GM21515 (cell line): ENCODE data around the gene SPATA13.

Experiments
- ATAC-seq: cut with Tn5 transposase; IDR thresholded peaks from one replicate; pipeline ENCODE4 v1.9.1; 2021; ENCODE audit not compliant: unreplicated experiment

The SPATA13 gene

GRCh38 chr13:24220086-24220703 lies 59.7 kb downstream of the SPATA13 start:
- no peak for ATAC-seq

DNA sequence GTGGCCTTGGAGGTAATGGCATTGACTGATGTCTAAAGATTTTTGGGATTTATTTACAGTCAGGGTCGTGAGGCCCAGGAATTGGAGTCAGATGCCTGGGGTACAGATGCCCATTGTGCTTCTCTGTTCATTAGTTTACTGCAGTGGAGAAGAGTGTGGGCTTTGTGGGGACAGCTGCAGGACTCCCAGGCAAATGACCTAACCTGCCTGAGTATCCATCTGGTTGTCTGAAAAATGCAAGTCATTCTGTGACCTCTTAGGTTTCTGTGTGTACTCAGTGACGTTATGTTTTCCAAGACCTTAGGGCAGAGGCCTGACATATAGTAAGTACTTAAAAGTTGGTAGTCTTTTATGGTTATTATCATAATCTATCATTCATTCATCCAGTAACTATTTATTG lies 60.5 kb downstream of the SPATA13 start:
- no peak for ATAC-seq

- no peak for ATAC-seq
These were observed 62.2 kb downstream of the SPATA13 start for GRCh38 chr13:24222756-24223155.

GRCh38 chr13:24223341-24224231 lies 63.1 kb downstream of the SPATA13 start:
- peak; percentile 57 for ATAC-seq

DNA sequence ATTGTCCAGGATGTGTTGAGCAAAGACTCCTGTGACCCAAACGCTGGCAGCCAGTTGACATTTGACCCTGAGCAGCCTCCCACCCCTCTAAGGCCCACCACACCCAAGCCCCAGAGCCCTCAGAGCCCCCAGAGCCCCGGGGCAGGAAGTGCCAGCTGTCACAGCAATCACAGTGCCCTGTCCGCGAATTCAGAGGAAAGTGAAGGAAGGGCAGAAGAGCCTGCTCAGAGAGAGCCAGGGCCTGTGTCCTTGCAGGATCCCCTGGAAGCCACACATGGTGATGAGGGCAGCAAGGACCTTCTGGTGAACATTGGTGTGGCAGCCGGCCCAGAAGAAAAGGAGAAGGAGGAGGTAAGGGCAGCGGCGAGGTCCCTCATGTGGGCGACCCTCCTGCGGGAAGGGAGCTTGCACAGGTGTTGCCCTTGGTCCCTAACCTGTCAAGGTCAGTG lies 63.7 kb downstream of the SPATA13 start:
- peak; percentile 10 for ATAC-seq

DNA sequence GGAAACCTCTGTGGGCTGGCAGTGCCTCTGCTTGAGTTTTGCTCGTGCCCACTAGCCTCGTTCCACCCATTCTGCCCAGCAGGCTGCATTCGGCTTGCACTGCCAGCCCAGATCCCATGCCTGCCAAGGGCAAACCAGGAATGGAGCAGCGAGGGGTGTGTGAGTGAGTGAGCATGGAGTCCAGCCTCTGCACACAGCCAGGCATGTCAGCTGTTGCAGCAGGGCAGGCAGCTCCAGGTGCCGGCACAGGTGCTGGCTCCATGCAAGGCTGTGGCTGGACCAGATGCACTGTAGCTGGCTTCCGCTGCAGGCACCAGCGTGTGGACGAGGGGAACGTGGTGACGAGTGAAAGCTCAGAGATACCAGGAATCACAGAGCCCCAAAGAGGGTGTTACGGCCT lies 64.5 kb downstream of the SPATA13 start:
- no peak for ATAC-seq

DNA sequence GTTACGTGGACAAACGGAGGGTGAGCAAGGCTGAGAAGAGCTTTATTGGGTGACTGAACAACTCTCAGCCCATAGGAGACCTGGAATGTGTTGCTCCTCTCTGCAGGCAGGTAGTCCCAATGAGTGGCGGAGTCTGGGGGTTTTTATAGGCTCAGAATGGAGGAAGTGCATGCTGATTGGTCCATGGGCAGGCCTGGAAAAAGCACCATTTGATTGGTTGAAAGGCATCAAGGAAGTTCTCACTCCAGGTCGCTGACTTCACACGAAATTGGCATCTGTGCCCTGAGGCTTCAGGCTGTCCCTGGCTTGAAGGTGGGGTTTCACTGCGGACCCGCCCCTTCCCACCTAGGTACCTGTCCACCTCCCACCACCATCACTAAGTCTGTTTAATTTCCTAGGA lies 65.4 kb downstream of the SPATA13 start:
- no peak for ATAC-seq

GRCh38 chr13:24226762-24227161 lies 66.2 kb downstream of the SPATA13 start:
- ATAC-seq: no peak

DNA sequence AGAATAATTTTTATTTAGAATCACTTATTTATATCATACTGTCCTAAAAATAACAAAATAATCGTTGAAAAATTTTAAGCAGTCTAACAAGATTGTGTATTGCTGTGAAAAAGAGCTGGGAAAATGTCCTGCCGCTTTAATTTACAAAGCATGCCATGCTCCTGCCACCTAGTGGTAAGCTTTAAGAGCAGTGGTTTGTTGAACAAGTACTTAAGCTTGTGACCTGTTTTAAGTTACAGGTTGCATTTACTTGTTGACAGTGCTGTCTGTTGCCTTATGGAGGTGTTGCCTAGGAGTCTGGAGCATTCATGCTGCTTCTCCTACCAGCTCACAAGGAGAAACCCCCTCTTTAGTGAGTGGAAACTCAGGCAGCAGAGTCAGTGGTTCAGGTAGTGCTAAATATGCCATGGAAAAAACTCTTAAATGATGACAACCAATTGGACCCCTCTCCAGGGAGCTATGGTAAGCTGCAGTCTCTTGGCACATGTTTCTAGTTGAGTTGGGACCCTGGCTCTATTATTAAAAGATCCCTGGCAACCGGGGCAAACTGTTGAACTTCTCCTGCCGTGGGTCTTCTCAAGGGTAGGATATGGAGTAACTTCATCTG lies 68.4 kb downstream of the SPATA13 start:
- ATAC-seq: no peak

- ATAC-seq: no peak
These were observed 70.0 kb downstream of the SPATA13 start for GRCh38 chr13:24230428-24231072.

- no peak for ATAC-seq
These were observed 70.9 kb downstream of the SPATA13 start for GRCh38 chr13:24231377-24231776.

- ATAC-seq: no peak
These were observed 71.5 kb downstream of the SPATA13 start for GRCh38 chr13:24232037-24232436.

DNA sequence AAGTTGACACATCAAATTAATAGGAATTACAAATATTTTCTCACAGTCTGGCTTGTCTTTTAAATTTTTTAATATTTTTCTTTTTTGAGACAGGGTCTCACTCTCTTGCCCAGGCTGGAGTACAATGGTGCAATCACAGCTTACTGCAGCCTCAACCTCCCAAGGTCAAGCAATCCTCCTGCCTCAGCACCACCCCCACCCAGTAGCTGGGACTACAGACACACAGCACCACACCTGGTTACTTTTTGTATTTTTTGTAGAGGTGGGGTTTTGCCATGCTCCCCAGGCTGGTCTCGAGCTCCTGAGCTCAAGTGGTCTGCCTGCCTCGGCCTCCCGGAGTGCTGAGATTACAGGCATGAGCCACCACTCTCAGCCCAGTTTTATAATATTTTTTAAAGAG lies 72.0 kb downstream of the SPATA13 start:
- ATAC-seq: no peak

- no peak for ATAC-seq
These were observed 72.9 kb downstream of the SPATA13 start for GRCh38 chr13:24233351-24233901.

DNA sequence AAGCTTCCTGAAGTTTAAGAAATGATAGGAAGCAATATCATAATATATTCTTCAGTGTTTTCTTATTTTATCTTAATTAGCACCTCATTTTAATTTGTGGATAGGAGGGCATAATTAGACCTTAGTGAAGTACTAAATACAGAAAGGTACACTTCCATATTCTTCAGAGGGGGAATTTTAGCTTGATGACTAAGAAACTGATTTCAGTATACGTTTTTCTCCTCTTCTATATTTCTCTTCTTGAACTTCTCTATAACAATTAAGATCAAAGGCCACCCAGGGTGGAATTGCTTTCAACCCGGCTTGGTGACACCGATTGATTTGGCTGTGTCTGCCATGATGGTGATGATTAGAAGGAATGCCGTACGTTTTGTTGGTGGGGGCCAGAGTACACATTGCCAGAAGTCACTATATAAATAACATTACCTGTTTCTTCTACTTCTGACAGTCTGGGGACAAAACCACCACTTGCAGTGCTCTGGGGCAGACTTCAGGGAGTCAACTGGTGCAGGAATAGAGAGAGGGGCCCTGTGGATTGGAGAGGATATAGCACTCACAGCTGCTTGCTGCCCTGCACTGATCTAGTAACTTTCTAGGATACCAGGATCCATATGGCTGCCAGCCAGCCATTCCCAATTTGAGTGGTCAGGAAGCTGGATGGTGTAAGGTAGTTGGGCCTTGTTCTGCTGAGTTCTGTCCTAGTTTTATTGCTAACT lies 73.8 kb downstream of the SPATA13 start:
- no peak for ATAC-seq

DNA sequence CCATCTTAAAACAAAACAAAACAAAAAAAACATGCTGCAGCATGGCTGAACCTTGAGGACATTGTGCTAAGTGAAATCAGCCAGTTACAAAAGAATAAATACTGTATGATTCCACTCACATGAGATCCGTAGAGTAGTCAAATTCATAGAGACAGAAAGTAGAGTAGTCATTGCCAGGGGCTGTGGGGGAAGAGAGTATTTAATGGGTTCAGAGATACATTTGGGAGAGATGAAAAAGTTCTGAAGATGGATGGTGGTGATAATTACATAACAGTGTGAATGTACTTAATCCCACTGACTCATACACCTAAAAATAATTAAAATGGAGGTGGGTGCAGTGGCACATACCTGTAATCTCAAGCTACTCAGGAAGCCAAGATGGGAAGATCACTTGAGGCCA lies 76.8 kb downstream of the SPATA13 start:
- ATAC-seq: no peak

DNA sequence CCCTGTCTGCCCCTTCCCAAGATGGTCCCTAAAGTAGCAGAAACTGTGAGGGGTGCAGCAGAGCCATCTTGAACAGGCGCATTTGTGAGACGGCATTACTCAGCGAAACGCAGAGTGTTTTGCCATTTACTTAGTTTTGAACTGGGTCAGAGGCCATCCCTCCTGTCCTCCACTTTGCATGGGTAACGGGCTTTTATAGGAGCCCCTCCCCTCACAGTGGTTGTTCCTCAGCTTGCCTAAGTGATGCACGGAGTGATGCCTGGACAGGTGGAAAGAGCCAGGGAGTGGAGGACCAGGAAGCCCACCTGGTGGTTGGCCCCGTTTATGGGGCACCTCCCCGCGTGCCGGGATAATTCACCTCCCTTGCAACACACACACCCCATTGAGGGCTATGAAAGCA lies 80.8 kb downstream of the SPATA13 start:
- ATAC-seq: no peak

GRCh38 chr13:24242100-24242499 lies 81.6 kb downstream of the SPATA13 start:
- no peak for ATAC-seq

- no peak for ATAC-seq
These were observed 82.8 kb downstream of the SPATA13 start for GRCh38 chr13:24243302-24243701.

GRCh38 chr13:24244802-24245201 lies 84.3 kb downstream of the SPATA13 start:
- no peak for ATAC-seq

DNA sequence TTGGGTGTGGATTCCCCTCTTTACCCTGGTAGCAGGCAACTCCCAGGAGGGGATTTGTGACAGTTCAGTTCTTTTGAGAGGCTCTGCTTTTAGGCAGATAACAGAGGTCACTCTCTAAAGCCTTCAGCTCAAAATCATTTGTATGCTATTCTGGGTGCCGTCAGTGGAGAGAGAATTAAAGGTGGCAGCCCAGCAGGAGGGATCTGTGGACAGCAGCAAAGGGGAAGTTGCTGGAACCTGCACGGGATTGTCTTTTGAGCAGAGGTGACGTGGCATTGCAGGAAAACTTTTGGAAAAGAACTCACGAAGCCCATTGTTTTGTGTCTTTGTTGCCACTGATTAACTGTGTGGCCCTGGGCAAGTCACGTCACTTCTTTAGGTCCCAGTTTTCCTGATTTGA lies 86.5 kb downstream of the SPATA13 start:
- ATAC-seq: no peak
